ENCODE results near the gene FAM149B1. TPM values are rescaled to one million over a fixed set of nuclear protein-coding genes. Genes with fewer than 3 reads are reported as not detected.

FAM149B1 gene
- total RNA-seq (1 to 10 TPM; 7.0 to 7.7 TPM), total RNA-seq (4.9 to 30.7 (median 17.6) reads per million in 172 experiments)
- 15.6 TPM for polyA plus RNA-seq (2013, experiment 1 of 2)
- 16.4 TPM for polyA plus RNA-seq (2013, experiment 2 of 2)

DNA sequence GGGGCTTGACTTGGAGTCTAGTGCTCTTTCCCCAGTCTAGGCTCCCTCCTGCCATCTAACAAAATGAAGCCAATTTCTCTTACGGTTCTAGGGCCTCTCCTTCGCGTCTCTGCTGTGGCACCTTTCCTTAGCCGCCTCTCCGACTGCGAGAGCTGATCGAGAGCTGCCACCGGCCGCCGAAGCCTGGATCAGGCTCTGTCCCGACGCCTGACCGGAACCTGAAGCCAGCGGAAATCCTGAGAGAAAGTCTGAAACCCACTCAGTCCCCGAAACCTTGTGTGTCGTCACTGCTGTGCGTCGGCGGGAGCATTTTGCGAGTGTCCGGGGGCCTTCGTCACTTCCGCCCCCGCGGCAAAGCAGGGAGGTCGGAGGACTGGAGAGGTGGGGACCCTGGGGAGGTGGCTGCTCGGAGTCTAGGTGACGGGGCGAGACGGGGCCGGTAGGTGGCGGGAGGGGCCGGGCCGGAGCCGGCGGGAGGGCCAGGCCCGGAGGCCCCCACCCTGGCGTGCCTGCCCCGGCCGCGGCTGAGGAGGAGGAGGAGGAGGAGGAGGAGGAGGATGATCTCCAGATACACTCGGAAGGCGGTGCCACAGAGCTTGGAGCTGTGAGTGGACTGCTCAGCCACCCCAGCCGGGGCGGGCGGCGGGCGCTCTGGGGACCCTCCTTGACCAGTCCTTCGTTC, at the start of gene FAM149B1, which contains the start of gene ECD:
Gene FAM149B1, plus strand, starts transcription at position 337 of the 682 bp plus-strand sequence. Its CDS starts 221 bp downstream, at position 558.
Gene ECD, minus strand, starts transcription at position 226 of the 682 bp plus-strand sequence. CDS start 4,071 bp downstream, outside the sequence.
- intact Hi-C loops (cut with DNase I, micrococcal nuclease) = loop anchor here (2.0 to 10.0 kb wide), 9 partner anchors 71 to 1944 kb away; partner anchors contain the start of genes ANXA7 (in 1 of the 2), DNAJB12 (in 1 of the 2), DNAJC9 (in 1 of the 2) and MCU (in 1 of the 2)
- H3K36me3 Mint-ChIP-seq (ENCODE audit: low read depth) = peaks cover 37% of the 10 kb centered on the region
- no peaks in the 10 kb centered on the region for H3K9me3 ChIP-seq (ENCODE audit: control insufficient read depth in 1 of 2, insufficient read depth in 1 of 2, low read length in 2 of 2)
- peaks cover 10% of the 10 kb centered on the region for H3K36me3 ChIP-seq (ENCODE audit: insufficient read depth, low read length)
- ChIA-PET POLR2A (interaction anchor here (0.8 to 3.4 kb wide), 8 partner anchors 9 to 952 kb away, joined by 3 to 41 read pairs (median 6); partner anchors contain the start of genes ANAPC16, ASCC1, DNAJC9 and MRPS16), CTCF (interaction anchor here (1.3 to 2.4 kb wide), 3 partner anchors 9 to 72 kb away, joined by 6 to 10 read pairs (median 7); partner anchors contain the start of gene P4HA1)
- H3K4me3 ChIP-seq (ENCODE audit: low read length) = peak within 1 kb of the TSS; percentile 90
- no peaks in the 10 kb centered on the region for H3K27me3 ChIP-seq (ENCODE audit: control insufficient read depth in 1 of 2, insufficient read depth in 2 of 2, low read length in 2 of 2)
- H3K9me3 Mint-ChIP-seq = no peaks in the 10 kb centered on the region
- ATAC-seq (ENCODE audit: poor library complexity) (peak; percentile 92), DNase-seq (peak; percentile 79 to 96 (median 86))
- peak within 1 kb of the TSS; percentile 94 for H3K4me3 Mint-ChIP-seq
- TF ChIP-seq, protein P1, sequence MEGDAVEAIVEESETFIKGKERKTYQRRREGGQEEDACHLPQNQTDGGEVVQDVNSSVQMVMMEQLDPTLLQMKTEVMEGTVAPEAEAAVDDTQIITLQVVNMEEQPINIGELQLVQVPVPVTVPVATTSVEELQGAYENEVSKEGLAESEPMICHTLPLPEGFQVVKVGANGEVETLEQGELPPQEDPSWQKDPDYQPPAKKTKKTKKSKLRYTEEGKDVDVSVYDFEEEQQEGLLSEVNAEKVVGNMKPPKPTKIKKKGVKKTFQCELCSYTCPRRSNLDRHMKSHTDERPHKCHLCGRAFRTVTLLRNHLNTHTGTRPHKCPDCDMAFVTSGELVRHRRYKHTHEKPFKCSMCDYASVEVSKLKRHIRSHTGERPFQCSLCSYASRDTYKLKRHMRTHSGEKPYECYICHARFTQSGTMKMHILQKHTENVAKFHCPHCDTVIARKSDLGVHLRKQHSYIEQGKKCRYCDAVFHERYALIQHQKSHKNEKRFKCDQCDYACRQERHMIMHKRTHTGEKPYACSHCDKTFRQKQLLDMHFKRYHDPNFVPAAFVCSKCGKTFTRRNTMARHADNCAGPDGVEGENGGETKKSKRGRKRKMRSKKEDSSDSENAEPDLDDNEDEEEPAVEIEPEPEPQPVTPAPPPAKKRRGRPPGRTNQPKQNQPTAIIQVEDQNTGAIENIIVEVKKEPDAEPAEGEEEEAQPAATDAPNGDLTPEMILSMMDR (IDR thresholded peaks at IDR 0.05) = no peak
- no peaks in the 10 kb centered on the region for H3K27me3 Mint-ChIP-seq
- H3K4me1 Mint-ChIP-seq (ENCODE audit: low read depth) = peaks cover 45% of the 10 kb centered on the region
- peak within 1 kb of the TSS; percentile 96 to 97 for H3K27ac ChIP-seq (ENCODE audit: low read depth in 1 of 2, low read length in 2 of 2)
- peaks cover 13% of the 10 kb centered on the region for H3K4me1 ChIP-seq (ENCODE audit: insufficient read depth, low read length)
- H3K27ac Mint-ChIP-seq = peak within 1 kb of the TSS; percentile 98

DNA sequence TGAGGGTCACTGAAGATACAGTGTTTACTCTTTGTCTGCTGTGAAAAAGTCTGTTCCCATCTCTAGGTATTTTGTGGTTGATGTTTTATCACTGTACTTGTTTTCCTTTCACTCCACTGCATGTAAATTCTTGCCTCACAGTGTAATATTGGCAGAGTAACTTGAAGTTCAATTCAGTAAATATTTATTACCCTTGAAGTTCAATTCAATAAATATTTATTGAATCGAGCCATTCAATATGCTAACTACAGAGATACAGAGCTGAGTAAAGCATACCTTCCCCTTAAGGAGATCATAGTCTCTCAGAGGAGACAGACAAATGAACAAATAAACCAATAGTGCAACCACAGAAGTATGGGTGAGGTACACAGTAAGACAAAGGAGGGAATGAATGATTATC, 48.5 kb upstream of the FAM149B1 start:
- Mint-ChIP-seq H3K9me3 (no peaks in the 10 kb centered on the region), H3K4me3 (no peak overlapping the region), H3K4me1 (ENCODE audit: low read depth) (no peaks in the 10 kb centered on the region), H3K27ac (no peak overlapping the region), H3K36me3 (ENCODE audit: low read depth) (peaks cover 42% of the 10 kb centered on the region), H3K27me3 (no peaks in the 10 kb centered on the region)
- no peak for DNase-seq
- POLR2A ChIA-PET = no interaction called here
- no peak for ATAC-seq (ENCODE audit: poor library complexity)
- no peak overlapping the region for H3K27ac ChIP-seq (ENCODE audit: low read depth in 1 of 2, low read length in 2 of 2)
- no peaks in the 10 kb centered on the region for H3K27me3 ChIP-seq (ENCODE audit: control insufficient read depth in 1 of 2, insufficient read depth in 2 of 2, low read length in 2 of 2)
- intact Hi-C loops (cut with DNase I, micrococcal nuclease) = no loop called here
- CTCF ChIA-PET = no interaction called here
- TF ChIP-seq, protein P1 (IDR thresholded peaks at IDR 0.05) = no peak
- H3K4me1 ChIP-seq (ENCODE audit: insufficient read depth, low read length) = no peaks in the 10 kb centered on the region
- no peaks in the 10 kb centered on the region for H3K9me3 ChIP-seq (ENCODE audit: control insufficient read depth in 1 of 2, insufficient read depth in 1 of 2, low read length in 2 of 2)
- no peak overlapping the region for H3K4me3 ChIP-seq (ENCODE audit: low read length)
- peaks cover 17% of the 10 kb centered on the region for H3K36me3 ChIP-seq (ENCODE audit: insufficient read depth, low read length)

DNA sequence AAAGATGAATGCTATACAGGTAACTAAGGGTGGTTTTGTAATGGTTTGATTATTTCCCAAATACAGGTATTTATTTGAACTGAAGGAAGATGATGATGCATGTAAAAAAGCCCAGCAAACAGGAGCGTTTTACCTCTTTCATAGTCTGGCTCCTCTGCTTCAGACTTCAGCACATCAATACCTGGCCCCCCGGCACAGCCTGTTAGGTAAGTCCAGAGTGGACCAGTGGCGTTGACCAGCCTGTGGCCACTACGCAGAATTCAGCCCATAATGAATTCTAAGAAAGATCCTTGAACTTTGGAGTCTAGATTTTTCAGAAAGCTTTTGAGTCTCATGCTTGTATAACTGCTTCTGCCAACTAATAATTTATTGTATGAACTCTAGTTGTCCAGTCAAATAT, 48.0 kb upstream of the FAM149B1 start:
- ChIA-PET CTCF (no interaction called here), POLR2A (no interaction called here)
- ATAC-seq (ENCODE audit: poor library complexity) = no peak
- Mint-ChIP-seq H3K4me1 (ENCODE audit: low read depth) (no peaks in the 10 kb centered on the region), H3K27ac (no peak overlapping the region), H3K36me3 (ENCODE audit: low read depth) (peaks cover 46% of the 10 kb centered on the region), H3K4me3 (no peak overlapping the region), H3K9me3 (no peaks in the 10 kb centered on the region), H3K27me3 (no peaks in the 10 kb centered on the region)
- Histone ChIP-seq H3K27me3 (ENCODE audit: control insufficient read depth in 1 of 2, insufficient read depth in 2 of 2, low read length in 2 of 2) (no peaks in the 10 kb centered on the region), H3K4me1 (ENCODE audit: insufficient read depth, low read length) (no peaks in the 10 kb centered on the region), H3K27ac (ENCODE audit: low read depth in 1 of 2, low read length in 2 of 2) (no peak overlapping the region), H3K9me3 (ENCODE audit: control insufficient read depth in 1 of 2, insufficient read depth in 1 of 2, low read length in 2 of 2) (no peaks in the 10 kb centered on the region), H3K36me3 (ENCODE audit: insufficient read depth, low read length) (peaks cover 19% of the 10 kb centered on the region), H3K4me3 (ENCODE audit: low read length) (no peak overlapping the region)
- no peak for DNase-seq
- intact Hi-C loops (cut with DNase I, micrococcal nuclease) = no loop called here
- TF ChIP-seq, protein P1 (IDR thresholded peaks at IDR 0.05) = no peak
